MM.1S (cell line): ENCODE data around the gene KDELR3.

Experiments used
- DNase-seq: peaks from one replicate; pipeline ENCODE4 v3.0.0-alpha.2; 2015
- H2AFZ ChIP-seq: fragments of 300-600 bp; sonication (generic); 2 replicates; pipeline ENCODE4 v1.6.0; 2016; ENCODE audit warnings: antibody characterized with exemption, low read length
- H3F3A ChIP-seq: fragments of 300-600 bp; sonication (generic); 2 replicates; pipeline ENCODE4 v1.6.1; 2016; ENCODE audit warnings: mild to moderate bottlenecking, antibody characterized with exemption, low read length, moderate library complexity, mixed read lengths; ENCODE audit not compliant: insufficient read depth
- H3K27ac ChIP-seq: fragments of 300-600 bp; sonication (generic); 2 replicates; pipeline ENCODE4 v1.5.1; 2016; ENCODE audit warnings: mild to moderate bottlenecking, low read length
- H3K27me3 ChIP-seq: fragments of 300-600 bp; sonication (generic); replicated peaks from 2 replicates; pipeline ENCODE4 v1.6.0; 2016; ENCODE audit warnings: low read length; ENCODE audit not compliant: insufficient read depth
- H3K36me3 ChIP-seq: fragments of 300-600 bp; sonication (generic); replicated peaks from 2 replicates; pipeline ENCODE4 v1.6.1; 2016; ENCODE audit warnings: mild to moderate bottlenecking, low read length, mixed read lengths; ENCODE audit not compliant: insufficient read depth
- H3K4me1 ChIP-seq: fragments of 300-600 bp; sonication (generic); 2 replicates; pipeline ENCODE4 v1.6.1; 2016; ENCODE audit warnings: low read length, mixed read lengths
- H3K4me2 ChIP-seq: fragments of 300-600 bp; sonication (generic); 2 replicates; pipeline ENCODE4 v1.6.0; 2016; ENCODE audit warnings: low read depth, low read length
- H3K4me3 ChIP-seq: fragments of 300-600 bp; sonication (generic); 2 replicates; pipeline ENCODE4 v1.5.1; 2016; ENCODE audit warnings: low read length, mixed read lengths
- H3K79me2 ChIP-seq: fragments of 300-600 bp; sonication (generic); 2 replicates; pipeline ENCODE4 v1.6.1; 2016; ENCODE audit warnings: mixed run types, low read length, mixed read lengths
- H3K9ac ChIP-seq: fragments of 300-600 bp; sonication (generic); 2 replicates; pipeline ENCODE4 v1.6.1; 2016; ENCODE audit warnings: low read length, mixed read lengths
- H3K9me2 ChIP-seq: fragments of 300-600 bp; sonication (generic); replicated peaks from 2 replicates; pipeline ENCODE4 v1.6.1; 2016; ENCODE audit warnings: mild to moderate bottlenecking, low read length, mixed read lengths; ENCODE audit not compliant: insufficient read depth
- H3K9me3 ChIP-seq: fragments of 300-600 bp; sonication (generic); replicated peaks from 2 replicates; pipeline ENCODE4 v1.6.1; 2016; ENCODE audit warnings: mild to moderate bottlenecking, low read length, mixed read lengths; ENCODE audit not compliant: insufficient read depth
- H4K20me1 ChIP-seq: fragments of 300-600 bp; sonication (generic); 2 replicates; pipeline ENCODE4 v1.6.1; 2016; ENCODE audit warnings: mild to moderate bottlenecking, low read length, moderate library complexity, mixed read lengths; ENCODE audit not compliant: insufficient read depth
- CTCF ChIP-seq: fragments of 300-600 bp; sonication (generic); IDR thresholded peaks from 2 replicates; pipeline ENCODE4 v1.5.1; 2016; ENCODE audit warnings: antibody characterized with exemption, low read length, mixed read lengths
- EZH2 ChIP-seq: fragments of 300-600 bp; sonication (generic); optimal IDR thresholded peaks from 2 replicates; pipeline ENCODE3; 2017; ENCODE audit warnings: low read depth, mild to moderate bottlenecking, antibody characterized with exemption, low read length, mixed read lengths
- EZH2phosphoT487 ChIP-seq: fragments of 300-600 bp; sonication (generic); IDR thresholded peaks from 2 replicates; pipeline ENCODE4 v1.6.1; 2018; ENCODE audit warnings: antibody characterized with exemption, low read length

Gene KDELR3

GRCh38 chr22:38489142-38489541, 21.2 kb downstream of the KDELR3 start:
- Histone ChIP-seq H3K9me3 (no peaks in the 10 kb centered on the region), H3K4me2 (no peak overlapping the region), H3K79me2 (peaks cover 70% of the 10 kb centered on the region), H3K9ac (no peak overlapping the region), H3K4me3 (no peak overlapping the region), H4K20me1 (peaks cover 12% of the 10 kb centered on the region; the same call in 1 of the 2 replicates), H3K27ac (no peak overlapping the region), H3K9me2 (no peaks in the 10 kb centered on the region), H3K36me3 (peaks cover 51% of the 10 kb centered on the region), H3K4me1 (peaks cover 12% of the 10 kb centered on the region; the same call in 1 of the 2 replicates), H2AFZ (no peak overlapping the region), H3K27me3 (no peaks in the 10 kb centered on the region), H3F3A (peaks cover 22% of the 10 kb centered on the region)
- DNase-seq, result no peak
- TF ChIP-seq EZH2phosphoT487, result no peak

- Histone ChIP-seq H4K20me1 (peaks cover 16% of the 10 kb centered on the region; the same call in 1 of the 2 replicates), H3K36me3 (peaks cover 52% of the 10 kb centered on the region), H2AFZ (no peak overlapping the region), H3K9me2 (no peaks in the 10 kb centered on the region), H3K4me2 (no peak overlapping the region), H3K27me3 (no peaks in the 10 kb centered on the region), H3K4me1 (peaks cover 14% of the 10 kb centered on the region; the same call in 1 of the 2 replicates), H3K27ac (no peak overlapping the region), H3K9me3 (no peaks in the 10 kb centered on the region), H3K9ac (no peak overlapping the region), H3F3A (peaks cover 22% of the 10 kb centered on the region), H3K79me2 (peaks cover 75% of the 10 kb centered on the region), H3K4me3 (no peak overlapping the region)
- DNase-seq, result no peak
- TF ChIP-seq EZH2phosphoT487 (no peak), CTCF (no peak), EZH2 (no peak)
Measured at GRCh38 chr22:38489561-38490145, 21.8 kb downstream of the KDELR3 start.

GRCh38 chr22:38490475-38490874, 22.6 kb downstream of the KDELR3 start:
- peaks cover 16% of the 10 kb centered on the region; the same call in 1 of the 2 replicates for H3K4me1 ChIP-seq
- no peak overlapping the region for H3K4me3 ChIP-seq
- no peaks in the 10 kb centered on the region for H3K9me2 ChIP-seq
- peaks cover 20% of the 10 kb centered on the region for H3F3A ChIP-seq
- TF ChIP-seq EZH2, result no peak
- no peak for TF ChIP-seq CTCF
- TF ChIP-seq EZH2phosphoT487, result no peak
- H3K9ac ChIP-seq, result no peak overlapping the region
- H3K79me2 ChIP-seq, result peaks cover 82% of the 10 kb centered on the region
- DNase-seq, result no peak
- no peak overlapping the region for H3K4me2 ChIP-seq
- peaks cover 51% of the 10 kb centered on the region for H3K36me3 ChIP-seq
- peak overlapping the region; percentile 0; the same call in 1 of the 2 replicates for H3K27ac ChIP-seq
- H3K9me3 ChIP-seq, result no peaks in the 10 kb centered on the region
- no peaks in the 10 kb centered on the region for H3K27me3 ChIP-seq
- no peak overlapping the region for H2AFZ ChIP-seq
- H4K20me1 ChIP-seq, result peaks cover 20% of the 10 kb centered on the region

GRCh38 chr22:38490915-38491314, 23.0 kb downstream of the KDELR3 start:
- Histone ChIP-seq H4K20me1 (peaks cover 24% of the 10 kb centered on the region), H3K9me3 (no peaks in the 10 kb centered on the region), H2AFZ (no peak overlapping the region), H3K4me3 (no peak overlapping the region), H3F3A (peaks cover 24% of the 10 kb centered on the region), H3K36me3 (peaks cover 54% of the 10 kb centered on the region), H3K27ac (peak overlapping the region; percentile 0; the same call in 1 of the 2 replicates), H3K4me1 (peaks cover 17% of the 10 kb centered on the region; the same call in 1 of the 2 replicates), H3K9me2 (no peaks in the 10 kb centered on the region), H3K79me2 (peaks cover 86% of the 10 kb centered on the region), H3K9ac (no peak overlapping the region), H3K27me3 (no peaks in the 10 kb centered on the region), H3K4me2 (no peak overlapping the region)
- TF ChIP-seq EZH2, result no peak
- TF ChIP-seq CTCF, result no peak
- no peak for TF ChIP-seq EZH2phosphoT487
- no peak for DNase-seq
